Activated CD4-positive, alpha-beta T cell treated with anti-CD3 and anti-CD28 coated beads for 4 hours (primary cell): Measurements from ENCODE around the gene ZMIZ1.

Experiments used
- DNase-seq, 2 donors: peaks; one replicate each; pipeline ENCODE4 v3.0.0-alpha.2; 2020

Gene ZMIZ1

DNA sequence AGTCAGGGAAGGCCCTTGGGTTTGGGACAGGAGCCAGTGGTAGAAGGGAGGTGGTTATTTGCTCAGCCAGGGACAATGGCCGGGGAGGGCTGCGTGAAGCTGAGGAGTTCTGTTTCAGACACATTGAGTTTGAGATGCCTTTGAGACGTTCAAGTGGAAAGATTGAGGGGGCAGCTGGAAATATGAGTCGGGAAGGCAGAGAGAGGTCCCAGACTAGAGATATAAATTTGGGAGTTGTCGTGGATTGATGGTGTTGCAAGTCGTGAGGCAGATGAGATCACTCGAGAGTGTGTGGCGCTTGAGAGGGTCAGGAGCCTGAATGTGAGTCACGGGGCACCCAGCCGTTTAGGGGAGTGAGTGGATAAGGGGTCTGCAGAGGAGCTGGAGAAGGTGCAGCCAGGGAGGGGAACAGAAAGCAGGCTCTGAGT, 73.3 kb downstream of the ZMIZ1 start:
- DNase-seq = no peak

DNA sequence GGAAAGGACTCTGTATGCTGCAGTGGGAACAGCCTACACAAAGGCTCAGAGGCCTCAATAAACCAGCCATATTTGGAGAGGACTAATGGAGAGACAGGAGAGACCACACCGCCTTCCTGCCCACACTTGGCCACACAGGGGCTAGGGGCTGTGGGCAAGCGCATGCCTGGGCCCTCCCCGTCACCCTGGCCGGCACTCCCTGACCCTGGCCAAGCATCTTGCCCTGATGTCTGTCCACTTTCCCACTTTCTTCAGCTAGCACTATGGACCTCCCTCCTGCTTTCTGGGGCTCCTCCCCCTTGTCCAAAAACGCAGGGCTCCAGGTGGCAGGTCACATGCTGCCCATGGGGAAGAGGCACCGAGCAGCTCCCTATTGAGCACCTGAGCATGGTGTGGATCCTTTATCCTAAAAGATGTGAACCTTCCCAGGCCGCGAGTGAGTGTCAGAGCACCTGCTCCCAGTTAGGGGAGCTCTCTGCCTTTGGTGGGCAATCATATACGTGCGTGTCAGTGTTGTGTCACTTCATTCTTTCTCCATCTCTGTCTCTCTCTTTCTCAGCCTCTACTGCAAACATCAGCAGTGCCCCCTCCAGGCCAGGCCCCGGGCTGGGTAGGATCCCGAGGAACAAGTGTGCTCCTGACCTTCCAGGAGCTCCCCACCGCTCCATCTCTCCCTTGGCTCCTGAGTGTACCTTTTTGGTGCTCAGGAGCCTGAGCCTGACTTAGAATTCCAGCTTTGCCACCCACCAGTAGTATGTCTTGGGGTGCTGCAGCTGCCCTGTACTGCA, 74.0 kb downstream of the ZMIZ1 start:
- no peak for DNase-seq

DNA sequence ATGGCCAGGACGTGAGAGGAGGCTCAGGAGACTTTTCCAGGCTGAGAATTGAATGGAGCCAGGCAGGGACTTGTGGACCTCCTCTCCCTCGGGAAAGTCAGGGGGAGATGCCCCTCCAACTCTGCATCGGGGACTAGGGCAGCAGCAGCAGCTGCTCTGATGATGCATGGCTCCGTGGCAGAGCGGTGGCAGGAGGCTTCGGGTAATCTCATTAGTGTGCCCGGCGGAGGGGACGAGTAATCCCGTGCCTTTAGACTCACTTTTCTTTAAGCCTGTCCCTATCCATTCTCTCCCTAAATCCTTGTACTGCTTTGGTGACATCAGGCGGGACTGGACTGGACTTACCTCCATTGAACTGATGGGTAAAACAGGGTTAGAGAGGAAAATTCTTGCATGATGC, 75.1 kb downstream of the ZMIZ1 start:
- DNase-seq = no peak

DNA sequence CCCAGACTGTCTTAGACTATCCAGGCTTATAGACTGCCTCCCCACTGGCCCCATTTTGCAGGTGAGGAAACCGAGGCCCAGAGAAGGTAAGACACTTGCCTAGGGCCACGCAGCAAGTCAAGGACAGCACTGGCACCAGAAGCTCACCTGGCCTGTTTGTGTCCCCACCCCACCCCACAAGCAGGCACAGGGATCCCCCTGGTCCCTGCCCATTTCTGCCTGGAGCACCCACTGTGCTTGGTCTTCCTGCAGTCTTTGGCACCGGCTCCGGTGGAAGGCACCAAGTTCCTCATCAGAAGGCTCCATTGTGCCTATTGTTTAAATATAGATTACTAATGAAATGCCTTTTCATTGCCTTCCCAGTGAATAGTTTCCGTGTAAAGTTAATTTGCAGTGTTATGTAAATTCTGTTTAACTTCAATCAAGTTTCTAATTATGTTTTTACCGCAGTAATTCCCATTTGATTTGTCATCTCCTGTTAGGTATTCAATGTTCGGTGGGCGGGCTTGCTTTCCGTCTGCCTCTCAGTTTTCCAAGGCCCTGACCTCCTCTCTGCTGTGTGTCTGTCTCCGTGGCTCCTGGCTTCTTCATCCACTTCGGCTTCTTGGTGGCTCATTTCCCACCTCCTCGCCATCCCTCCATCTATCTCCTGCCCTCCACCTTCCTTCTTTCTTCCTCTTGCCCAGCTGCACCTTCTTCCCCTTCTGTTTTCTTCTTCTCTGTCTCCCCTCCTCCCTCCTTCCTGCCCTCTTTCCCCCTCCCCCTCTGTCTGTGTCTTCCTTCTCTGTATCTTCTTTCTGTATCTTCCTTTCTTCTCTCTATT, 75.8 kb downstream of the ZMIZ1 start:
- no peak for DNase-seq

DNA sequence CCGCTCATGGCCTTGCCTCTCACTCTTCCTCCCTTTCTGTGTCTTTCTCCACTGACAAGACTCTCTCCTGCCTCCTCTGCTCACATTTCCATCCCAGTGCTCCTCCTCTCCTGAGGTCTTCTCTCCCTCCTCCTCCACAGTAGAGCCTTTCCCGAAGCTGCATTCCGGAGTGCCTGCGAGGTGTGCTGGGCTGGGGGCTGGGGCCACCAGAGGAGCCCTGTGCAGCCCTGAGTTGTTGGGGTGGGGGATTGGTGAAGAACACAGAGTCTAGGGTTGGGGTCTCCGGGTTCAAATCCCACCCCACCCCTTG, 76.4 kb downstream of the ZMIZ1 start:
- DNase-seq = no peak

DNA sequence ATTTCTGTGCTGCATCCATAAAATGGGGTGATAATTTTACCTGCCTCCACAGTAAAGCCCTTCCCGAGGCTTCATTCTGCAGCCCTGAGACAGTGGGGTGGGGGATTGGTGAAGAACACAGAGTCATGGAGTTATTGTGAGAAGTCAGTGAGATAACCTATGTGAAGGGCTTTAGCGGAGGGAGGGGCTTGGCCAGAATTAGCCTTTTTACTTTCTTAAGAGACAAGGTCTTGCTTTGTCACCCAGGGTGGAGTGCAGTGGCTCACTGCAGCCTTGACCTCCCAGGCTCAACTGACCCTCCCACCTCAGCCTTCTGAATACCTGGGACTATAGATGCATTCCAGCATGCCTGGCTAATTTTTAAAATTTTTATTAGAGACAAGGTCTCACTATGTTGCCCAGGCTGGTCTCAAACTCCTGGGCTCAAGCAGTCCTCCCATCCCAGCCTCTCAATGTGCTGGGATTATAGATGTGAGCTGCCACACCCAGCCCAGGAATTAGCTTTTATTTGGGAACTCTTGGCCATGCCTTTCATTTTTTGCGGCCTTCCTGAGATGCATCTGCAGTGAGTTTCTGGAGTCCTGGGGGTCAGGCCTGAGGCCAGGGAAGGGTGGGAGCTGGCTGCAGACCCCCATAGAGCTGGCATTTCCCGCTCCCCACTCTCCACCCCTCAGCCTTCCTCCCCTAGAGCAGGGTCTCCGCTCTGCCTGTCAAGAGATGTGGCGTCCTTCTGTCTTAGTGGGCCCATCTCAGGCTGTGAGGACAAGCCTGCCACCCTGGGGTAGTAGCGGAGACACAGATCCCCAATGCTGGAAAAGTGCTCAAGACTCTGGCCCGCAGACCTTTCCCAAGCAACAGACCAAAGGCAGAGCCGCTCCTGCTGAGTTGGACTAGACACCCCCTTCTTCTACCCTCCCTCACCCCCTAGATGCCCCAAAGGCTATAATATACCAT, 77.0 kb downstream of the ZMIZ1 start:
- no peak for DNase-seq

DNA sequence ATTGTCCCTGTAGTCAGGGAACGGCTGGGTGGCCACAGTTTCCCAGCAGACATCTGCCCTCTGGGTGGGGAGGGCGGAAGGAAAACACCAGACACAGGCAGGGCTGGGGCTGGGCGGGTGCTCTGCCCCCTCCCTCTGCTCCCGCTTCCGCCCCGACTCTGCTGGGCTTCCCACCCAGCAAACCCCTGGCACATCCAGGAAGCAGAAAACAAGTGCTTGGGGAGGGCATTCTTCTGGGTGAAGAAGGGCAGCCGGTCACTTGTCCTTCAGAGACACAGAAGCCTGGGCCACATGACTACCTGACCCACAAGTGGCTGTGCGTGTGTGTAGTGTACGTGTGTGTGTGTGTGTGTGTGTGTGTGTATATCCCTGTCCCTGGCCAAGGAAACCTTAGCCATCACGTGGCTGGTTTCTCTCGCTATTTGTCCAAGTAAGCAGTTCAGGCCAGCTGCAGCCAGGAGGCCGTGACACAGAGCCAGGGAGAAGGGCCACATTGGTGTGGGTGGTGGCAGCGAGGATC, 77.9 kb downstream of the ZMIZ1 start:
- no peak for DNase-seq

DNA sequence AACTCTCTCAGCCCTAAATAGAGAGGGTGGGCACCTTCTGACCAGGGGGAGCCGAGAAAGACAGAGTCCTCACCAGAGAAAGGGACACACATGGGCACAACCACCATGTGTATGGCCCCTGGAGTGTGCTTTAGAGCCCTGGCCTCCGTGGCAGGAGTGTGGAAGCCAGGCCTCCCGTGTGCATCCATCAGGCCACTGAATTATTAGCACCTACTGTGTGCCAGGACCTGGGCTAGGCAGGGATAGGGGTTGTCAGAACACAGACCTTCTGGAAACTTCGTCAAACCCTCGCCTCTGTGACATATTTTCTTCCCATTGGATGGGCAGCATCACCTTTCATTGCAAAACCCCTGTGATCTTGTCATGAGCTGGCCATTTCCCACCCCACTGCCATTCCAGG, 78.5 kb downstream of the ZMIZ1 start:
- no peak for DNase-seq

DNA sequence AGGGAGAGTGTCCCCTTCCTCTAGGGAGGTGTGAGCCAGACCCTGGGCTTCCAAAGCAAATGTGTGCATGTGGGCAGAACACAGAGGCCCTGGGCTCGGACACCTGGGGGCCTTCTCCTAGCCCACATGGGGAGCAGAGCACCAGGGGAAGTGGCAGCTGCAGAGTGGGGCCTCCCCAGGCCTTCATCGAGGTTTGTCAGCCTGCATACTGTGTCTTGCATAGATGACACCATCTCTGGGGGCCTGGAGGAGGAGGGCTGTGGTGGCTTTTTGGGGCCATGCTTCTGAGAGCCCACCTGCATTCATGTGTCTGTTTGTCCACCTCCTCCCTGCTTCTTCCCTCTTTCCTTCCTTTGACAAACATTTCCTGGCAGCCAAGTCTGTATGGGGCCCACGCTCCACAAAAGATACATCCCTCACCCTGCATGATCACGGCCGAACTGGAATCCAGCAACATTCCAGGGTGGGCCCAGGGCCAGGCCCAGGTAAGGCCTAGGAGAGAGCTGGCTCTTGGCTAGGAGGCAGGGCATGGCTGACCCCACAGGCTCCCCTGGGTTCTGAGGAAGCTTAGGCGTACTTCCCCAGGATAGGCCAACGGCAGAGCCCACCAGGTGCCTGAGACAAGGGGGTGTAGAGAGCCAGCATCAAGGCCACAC, 79.2 kb downstream of the ZMIZ1 start:
- no peak for DNase-seq

DNA sequence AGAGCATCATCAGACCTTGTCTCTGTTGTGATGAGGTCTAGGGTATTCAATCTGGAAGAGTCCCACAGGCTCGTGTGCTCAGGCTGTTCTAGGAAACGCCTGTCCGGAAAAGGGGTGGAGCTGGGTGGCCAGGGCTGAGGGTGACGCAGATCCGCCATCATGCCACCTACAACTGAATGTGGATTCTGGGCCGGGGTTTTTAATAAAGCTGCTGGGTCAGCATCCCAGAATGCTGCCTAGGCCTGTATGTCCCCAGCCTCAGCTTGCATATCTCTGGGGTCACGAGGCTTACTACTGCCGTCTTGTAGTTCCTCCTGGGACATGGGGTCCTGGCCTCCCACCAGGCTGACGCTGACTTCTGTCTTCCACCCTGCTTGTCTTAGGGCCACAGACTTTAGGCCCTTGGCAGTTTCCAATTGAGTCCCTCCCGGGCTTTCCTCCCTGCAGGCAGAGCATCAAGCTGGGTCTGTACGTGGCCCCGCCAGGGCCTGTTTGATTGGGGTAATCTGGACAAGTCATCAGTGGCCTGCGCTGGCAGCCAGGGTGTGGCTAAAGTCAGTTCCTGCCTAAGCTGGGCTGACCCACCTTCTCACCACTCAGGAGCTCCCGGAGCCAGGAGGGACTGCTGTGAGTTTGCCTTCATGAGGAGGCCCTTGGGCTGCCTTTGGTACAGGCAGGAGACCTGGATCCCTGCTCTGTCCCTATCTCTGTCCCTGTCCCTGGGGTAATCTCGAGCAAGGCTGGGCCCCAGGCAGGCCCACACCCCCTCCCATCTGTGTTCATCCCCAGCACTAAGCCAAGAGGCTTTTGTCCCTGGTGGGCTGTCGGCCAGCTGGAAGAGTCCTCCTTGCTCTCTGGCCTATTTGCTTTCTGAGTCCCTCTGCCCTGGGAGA, 79.9 kb downstream of the ZMIZ1 start:
- DNase-seq = no peak

DNA sequence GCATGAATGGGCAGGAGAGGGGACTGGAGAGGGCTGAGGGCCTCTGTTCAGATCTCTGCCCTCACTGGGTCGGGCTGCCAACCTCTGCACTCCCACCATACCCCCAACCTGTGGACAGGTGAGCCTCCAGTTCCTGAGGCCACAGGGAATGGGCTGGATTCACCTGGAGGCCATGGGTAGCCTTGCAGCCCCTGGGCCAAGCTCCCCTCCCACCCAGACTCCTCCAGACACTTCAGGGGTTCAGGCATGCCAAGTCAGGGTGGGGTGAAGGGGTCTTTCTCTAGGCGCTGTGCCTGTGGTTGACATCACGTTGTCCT, 80.5 kb downstream of the ZMIZ1 start:
- no peak for DNase-seq

DNA sequence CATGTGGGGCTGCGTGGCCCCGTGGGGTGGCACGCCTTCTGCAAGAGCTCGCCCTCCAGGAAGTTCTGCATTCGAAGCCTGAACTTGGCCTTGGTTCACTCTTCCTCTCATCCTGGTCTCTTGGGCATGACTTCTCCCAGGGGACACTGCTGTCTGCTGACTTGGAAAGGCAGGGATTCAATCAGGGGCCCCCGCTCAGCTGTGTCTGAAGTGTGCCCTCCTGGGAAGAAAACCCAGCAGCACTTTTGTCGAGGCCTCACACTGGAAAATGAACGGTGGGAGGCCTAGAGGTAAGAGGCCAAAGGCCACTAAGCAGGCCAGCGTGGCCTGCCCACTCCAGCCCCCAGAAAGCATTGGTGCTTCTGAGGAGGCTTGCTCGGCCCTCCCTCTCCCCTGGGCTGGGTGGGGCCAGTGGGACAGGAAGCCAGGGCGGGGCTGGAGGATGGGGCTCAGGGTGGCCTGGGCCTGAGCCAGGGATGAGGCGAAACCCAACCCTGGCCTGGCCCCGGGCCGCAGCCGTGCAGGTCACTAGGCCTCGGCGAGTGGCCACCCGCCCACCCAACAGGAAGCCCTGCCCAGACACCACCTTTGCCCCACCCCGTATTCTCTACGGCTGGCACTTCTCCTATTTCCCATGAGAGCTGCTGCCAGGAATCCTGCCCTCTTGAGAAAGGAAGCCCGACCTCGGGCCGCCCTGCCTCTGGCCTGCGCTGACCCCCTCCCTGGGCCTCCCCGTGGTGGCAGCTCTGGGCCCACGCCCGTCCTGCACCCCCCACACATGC, 81.1 kb downstream of the ZMIZ1 start:
- peak in 1 of 2 donors; percentile 23 for DNase-seq

DNA sequence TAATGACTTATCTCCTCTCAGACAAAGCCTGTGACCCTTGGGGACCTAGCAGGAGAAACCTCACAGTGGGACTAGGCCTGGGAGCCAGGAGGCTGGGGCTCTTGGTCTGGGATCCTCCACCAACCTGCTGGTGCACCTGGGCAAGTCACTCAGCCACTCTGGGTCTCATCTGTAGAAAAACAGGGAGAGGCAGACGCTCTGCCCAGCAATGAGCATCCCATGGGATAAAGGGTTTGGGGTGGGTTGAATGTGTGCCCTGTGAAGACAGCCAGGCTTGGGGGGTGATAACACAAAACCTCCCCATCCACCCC, 81.6 kb downstream of the ZMIZ1 start:
- DNase-seq = no peak

DNA sequence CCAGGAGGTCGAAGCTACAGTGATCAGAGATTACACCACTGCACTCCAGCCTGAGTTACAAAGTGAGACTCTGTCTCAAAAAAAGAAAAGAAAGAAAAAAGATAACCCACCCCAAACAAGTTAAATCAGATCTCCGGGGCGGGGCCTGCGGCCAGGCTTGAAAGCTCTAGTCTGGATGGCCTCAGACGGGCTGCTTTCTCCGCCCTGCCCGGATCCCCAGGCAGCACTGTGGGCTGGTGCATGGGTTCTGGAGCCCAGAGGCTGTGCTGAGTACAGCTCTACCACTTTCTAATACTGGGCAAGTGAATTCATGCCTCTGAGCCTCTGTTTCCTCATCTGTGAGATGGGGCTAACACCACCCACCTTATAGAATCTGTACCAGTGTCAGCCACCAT, 83.7 kb downstream of the ZMIZ1 start:
- DNase-seq = no peak

DNA sequence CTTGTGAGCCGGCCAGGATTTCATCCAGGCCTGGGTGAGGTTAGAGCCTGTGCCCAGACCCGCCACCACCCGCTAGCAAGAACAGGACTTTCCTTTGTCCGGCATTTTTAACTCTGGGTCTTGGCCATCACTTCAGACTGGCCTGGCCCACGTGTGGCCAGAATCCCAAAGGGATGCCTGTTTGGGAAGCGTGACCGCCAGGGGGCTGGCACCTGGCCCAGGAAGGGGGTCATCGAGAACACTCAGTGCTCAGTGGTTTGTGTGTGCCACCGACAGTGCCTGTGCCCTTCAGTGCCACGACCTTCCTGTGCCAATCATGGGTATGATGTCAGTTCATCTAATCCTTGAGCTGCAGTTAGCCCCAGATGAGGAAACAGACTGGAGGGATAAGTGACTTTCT, 85.0 kb downstream of the ZMIZ1 start:
- DNase-seq = no peak

DNA sequence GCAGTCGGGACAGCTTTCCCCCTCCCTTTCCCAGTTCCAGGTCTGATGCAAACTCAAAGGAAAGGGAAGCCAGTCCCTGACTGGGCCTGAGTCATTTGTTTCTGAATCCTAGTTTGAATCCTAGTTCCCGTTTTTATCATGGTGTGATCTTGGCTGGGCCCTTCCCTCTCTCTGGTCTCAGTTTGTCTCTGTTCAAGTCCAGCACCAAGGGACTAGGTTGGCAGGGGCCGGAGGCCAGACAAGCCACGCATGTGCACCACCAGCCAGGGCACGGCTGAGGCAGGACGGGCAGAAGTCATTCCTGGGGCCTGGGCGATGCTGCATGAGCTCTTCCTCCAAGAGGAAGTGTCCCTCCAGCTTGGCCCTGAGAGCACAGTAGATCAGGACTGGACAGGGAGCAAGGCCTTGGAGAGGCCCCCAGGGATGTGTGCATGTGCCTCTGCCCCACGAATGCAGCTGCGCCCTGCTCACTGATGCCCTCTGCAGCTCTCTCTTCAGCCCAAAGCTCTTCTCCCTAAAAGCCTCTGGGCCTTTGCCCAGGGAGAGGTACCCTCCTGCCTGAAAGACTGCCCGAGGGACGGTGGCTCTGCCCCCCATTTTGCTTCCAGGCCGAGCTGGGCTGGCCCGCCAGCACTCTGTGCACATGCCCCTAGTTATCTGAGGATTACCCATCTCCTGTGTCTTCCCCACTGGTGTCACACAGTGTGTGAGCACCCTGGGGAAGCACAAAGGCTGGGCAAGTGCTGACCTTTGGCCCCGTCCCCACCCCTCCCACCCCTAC, 86.7 kb downstream of the ZMIZ1 start:
- DNase-seq = no peak

DNA sequence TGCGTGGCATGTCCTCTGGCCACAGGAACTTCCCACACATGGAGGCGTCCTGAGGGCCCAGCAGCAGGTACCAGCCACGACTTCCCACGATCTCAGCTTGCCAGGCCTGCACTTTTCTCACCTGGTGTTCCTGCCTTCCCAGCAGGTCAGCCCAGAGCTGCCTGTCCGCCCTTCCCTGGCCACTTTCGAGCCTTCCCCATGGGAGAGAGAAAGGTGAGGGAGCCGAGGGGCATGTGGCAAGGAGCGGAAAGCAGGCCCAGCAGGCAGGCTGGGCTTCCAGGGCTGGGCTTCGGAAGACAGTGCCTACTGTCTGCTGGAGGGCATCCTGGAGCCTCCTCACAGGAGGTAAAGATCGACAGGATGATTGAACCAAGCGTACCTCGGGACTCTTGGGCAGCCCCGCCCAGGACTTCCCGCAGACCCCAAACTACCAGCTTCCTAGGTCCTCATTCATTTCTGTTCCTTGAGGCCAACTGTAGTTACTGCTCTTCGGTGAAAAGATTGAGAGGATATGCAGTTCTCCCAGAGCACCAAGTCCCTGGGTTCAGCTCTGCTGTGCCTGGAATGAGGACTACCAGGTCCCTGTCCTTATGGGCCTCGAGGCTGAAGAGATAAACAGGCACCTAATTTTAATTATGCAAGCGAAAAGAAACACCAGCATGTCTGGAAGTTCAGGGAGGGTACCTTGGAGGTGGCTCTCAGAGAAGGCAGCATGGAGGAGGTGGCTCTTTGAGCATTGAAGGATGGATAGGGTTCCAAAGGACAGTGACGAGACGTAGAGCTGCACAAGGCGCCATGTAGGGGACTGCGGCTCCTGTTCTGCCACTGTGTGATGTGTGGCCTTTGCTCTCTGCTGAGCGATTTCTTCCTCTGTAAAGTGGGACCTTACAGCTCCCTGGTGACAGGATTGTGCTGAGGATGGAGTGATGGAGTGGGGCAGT, 87.8 kb downstream of the ZMIZ1 start:
- no peak for DNase-seq

DNA sequence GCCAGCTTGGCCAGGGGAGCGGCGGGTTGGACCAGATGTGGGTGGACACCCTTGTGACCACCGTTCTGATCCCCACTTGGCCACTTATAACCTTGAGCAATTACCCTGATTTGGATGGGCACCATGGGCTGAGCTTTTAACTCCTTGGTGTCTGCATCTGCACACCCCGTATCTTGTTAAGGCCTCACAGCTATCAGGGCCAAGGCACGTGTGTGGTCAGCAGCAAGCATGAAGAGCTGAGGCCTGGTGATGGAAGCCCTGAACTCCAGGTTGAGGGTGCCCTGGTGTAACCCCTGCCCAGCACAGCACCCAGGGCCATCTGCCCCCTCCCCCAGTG, 89.2 kb downstream of the ZMIZ1 start:
- DNase-seq = no peak

DNA sequence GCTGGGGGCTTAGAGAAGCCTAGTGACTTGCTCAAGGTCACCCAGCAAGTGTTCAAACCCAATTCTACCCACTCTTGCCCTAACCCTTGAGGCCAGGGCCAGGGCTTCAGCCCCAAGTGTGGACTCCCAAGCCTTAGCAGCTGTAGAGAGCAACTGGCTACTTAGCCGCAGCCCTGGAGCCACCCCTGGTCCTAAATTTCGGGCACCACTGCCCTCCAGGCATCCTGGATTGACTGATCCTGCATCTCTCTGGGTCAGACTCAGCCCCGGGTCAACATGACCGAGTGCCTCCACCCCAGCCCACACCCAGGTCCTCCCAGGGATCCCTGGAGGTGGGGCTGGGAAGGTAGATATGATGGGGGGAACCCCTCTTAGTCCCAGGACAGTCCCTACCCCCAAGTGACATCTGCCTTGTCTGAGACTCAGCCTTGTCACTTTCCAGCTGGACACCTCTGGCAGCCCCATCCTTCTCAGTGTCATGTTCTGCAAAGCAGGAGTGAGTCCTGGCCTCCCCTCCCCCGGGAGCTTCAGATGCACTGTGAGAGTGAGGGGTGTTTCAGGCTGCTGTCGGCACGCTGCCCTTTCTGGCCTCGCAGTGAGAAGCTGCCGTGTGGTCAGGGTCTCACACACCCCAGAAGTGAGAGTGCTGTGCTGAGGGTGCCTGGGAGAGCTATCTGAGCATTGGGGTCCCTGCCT, 89.8 kb downstream of the ZMIZ1 start:
- DNase-seq = no peak
